H1 (cell line): ENCODE measurements around the gene PCDHA1. TPM values are rescaled to one million over a fixed set of nuclear protein-coding genes. Genes with fewer than 3 reads are reported as not detected.

ENCODE experiments used
- CTCF ChIA-PET: fragments of 300-600 bp; sonication (Branson Sonifier 250); formaldehyde crosslinking; loops from one replicate; lab custom pipeline; 2021; ENCODE audit not compliant: partially characterized antibody; lab: Charles Lee
- POLR2A ChIA-PET: fragments of 300-600 bp; sonication (Branson Sonifier 250); formaldehyde crosslinking; loops from one replicate; lab custom pipeline; 2021; ENCODE audit warnings: inconsistent platforms; ENCODE audit not compliant: partially characterized antibody; lab: Charles Lee
- DNase-seq, 2 experiments: peaks; one replicate each; pipeline versions ENCODE4 v3.0.0 to v3.0.0-alpha.2; 2010 to 2022; ENCODE audit warnings: low spot score in 2 of 2, low read depth in 1 of 2, mixed read lengths in 1 of 2
- FAIRE-seq: peaks from 2 replicates; lab custom pipeline; 2011; peaks lifted over from hg19 to GRCh38; lab: Jason Lieb, UNC
- H2AFZ ChIP-seq: 2 replicates; pipeline ENCODE4 v1.8.1; 2012; ENCODE audit warnings: low read length, inconsistent platforms
- H2AK5ac ChIP-seq: 2 replicates; pipeline ENCODE4 v1.6.1; 2013; ENCODE audit warnings: low read depth, low read length
- H2BK120ac ChIP-seq: replicated peaks from 2 replicates; pipeline ENCODE3; 2013; ENCODE audit warnings: low read depth, low read length, inconsistent platforms
- H2BK12ac ChIP-seq: 2 replicates; pipeline ENCODE4 v1.6.1; 2013; ENCODE audit warnings: low read depth, low read length
- H2BK15ac ChIP-seq: 2 replicates; pipeline ENCODE4 v1.6.1; 2013; ENCODE audit warnings: low read length
- H2BK20ac ChIP-seq: 2 replicates; pipeline ENCODE4 v1.6.1; 2013; ENCODE audit warnings: low read length
- H2BK5ac ChIP-seq: 2 replicates; pipeline ENCODE4 v1.6.1; 2013; ENCODE audit warnings: low read depth, low read length
- H3K14ac ChIP-seq: 2 replicates; pipeline ENCODE4 v1.6.1; 2013; ENCODE audit warnings: inconsistent platforms; ENCODE audit not compliant: insufficient read length
- H3K18ac ChIP-seq: 2 replicates; pipeline ENCODE4 v1.6.1; 2013; ENCODE audit warnings: low read length; ENCODE audit errors: extremely low read depth
- H3K23ac ChIP-seq: 2 replicates; pipeline ENCODE4 v1.6.1; 2013; ENCODE audit warnings: inconsistent platforms; ENCODE audit not compliant: insufficient read length
- H3K23me2 ChIP-seq: 2 replicates; pipeline ENCODE4 v1.6.1; 2013; ENCODE audit warnings: low read depth, low read length
- H3K27ac ChIP-seq: 2 replicates; pipeline ENCODE4 v1.6.1; 2011; ENCODE audit warnings: low read depth, low read length, inconsistent platforms
- H3K27me3 ChIP-seq, 4 experiments: replicated peaks in 1 of 4; 1 replicate in 1 of 4; 2 replicates in 3 of 4; pipeline versions ENCODE4 v1.6.1 to v1.8.1; 2011 to 2013; ENCODE audit warnings: low read length in 3 of 4, mild to moderate bottlenecking in 3 of 4, inconsistent platforms in 2 of 4, mixed read lengths in 2 of 4, moderate library complexity in 1 of 4; ENCODE audit not compliant: control insufficient read depth in 3 of 4, insufficient read depth in 3 of 4; ENCODE audit errors: extremely low read depth in 1 of 4
- H3K36me3 ChIP-seq, 4 experiments: 2 replicates each; pipeline versions ENCODE4 v1.6.1 to v1.8.1; 2011 to 2013; ENCODE audit warnings: mild to moderate bottlenecking in 4 of 4, low read length in 3 of 4, moderate library complexity in 2 of 4, control low read depth in 1 of 4, inconsistent platforms in 1 of 4; ENCODE audit not compliant: insufficient read depth in 4 of 4, control insufficient read depth in 2 of 4
- H3K4ac ChIP-seq: replicated peaks from 2 replicates; pipeline ENCODE3; 2013; ENCODE audit warnings: low read length, low read depth, mixed read lengths, inconsistent platforms; ENCODE audit not compliant: insufficient read length
- H3K4me1 ChIP-seq, 4 experiments: replicated peaks in 1 of 4; 1 replicate in 1 of 4; 2 replicates in 3 of 4; pipeline versions ENCODE4 v1.6.1 to v1.8.1; 2011 to 2013; ENCODE audit warnings: low read length in 3 of 4, inconsistent platforms in 2 of 4, mixed read lengths in 1 of 4; ENCODE audit not compliant: insufficient read depth in 4 of 4, control insufficient read depth in 3 of 4
- H3K4me2 ChIP-seq, 2 experiments: 2 replicates each; pipeline versions ENCODE4 v1.6.1 to v1.8.1; 2011 to 2013; ENCODE audit warnings: low read depth in 2 of 2, low read length in 2 of 2, control low read depth in 1 of 2, inconsistent platforms in 1 of 2, mild to moderate bottlenecking in 1 of 2; ENCODE audit not compliant: insufficient read depth in 1 of 2
- H3K4me3 ChIP-seq, 4 experiments: fragments of 200-600, 300-600 bp in 1 of 4; sonication (generic), shearing (Covaris generic), sonication (Bioruptor Twin) in 1 of 4; 2 replicates each; pipeline versions ENCODE4 v1.5.1 to v1.8.1; 2011 to 2016; ENCODE audit warnings: low read length in 4 of 4, low read depth in 3 of 4, control low read depth in 2 of 4, inconsistent platforms in 2 of 4, mild to moderate bottlenecking in 2 of 4, mixed read lengths in 1 of 4, moderate library complexity in 1 of 4; ENCODE audit not compliant: insufficient read depth in 2 of 4; ENCODE audit errors: extremely low read depth in 1 of 4
- H3K56ac ChIP-seq: replicated peaks from 2 replicates; pipeline ENCODE3; 2013; ENCODE audit warnings: low read depth, mild to moderate bottlenecking, mixed read lengths, low read length, inconsistent platforms; ENCODE audit not compliant: insufficient read length
- H3K79me1 ChIP-seq: 2 replicates; pipeline ENCODE4 v1.6.1; 2013; ENCODE audit warnings: low read depth, low read length, control low read depth
- H3K79me2 ChIP-seq, 2 experiments: 2 replicates each; pipeline versions ENCODE4 v1.6.1 to v1.8.1; 2012 to 2013; ENCODE audit warnings: low read length in 2 of 2, mild to moderate bottlenecking in 2 of 2, inconsistent platforms in 1 of 2; ENCODE audit not compliant: insufficient read depth in 2 of 2, control insufficient read depth in 1 of 2
- H3K9ac ChIP-seq, 4 experiments: replicated peaks in 1 of 4; 1 replicate in 1 of 4; 2 replicates in 3 of 4; pipeline versions ENCODE4 v1.6.1 to v1.8.1; 2011 to 2013; ENCODE audit warnings: low read depth in 3 of 4, low read length in 3 of 4, control low read depth in 2 of 4, mild to moderate bottlenecking in 2 of 4, moderate library complexity in 2 of 4, inconsistent platforms in 1 of 4; ENCODE audit errors: extremely low read depth in 1 of 4
- H3K9me3 ChIP-seq, 2 experiments: 2 replicates each; pipeline versions ENCODE4 v1.6.1 to v1.8.1; 2012 to 2013; ENCODE audit warnings: mild to moderate bottlenecking in 2 of 2, moderate library complexity in 2 of 2, control low read depth in 1 of 2, inconsistent platforms in 1 of 2, low read depth in 1 of 2, low read length in 1 of 2, mixed read lengths in 1 of 2; ENCODE audit not compliant: insufficient read depth in 2 of 2
- H4K20me1 ChIP-seq, 2 experiments: replicated peaks in 1 of 2; 2 replicates each; pipeline versions ENCODE3 to v1.8.1; 2011 to 2013; ENCODE audit warnings: inconsistent platforms in 2 of 2, low read length in 2 of 2, mild to moderate bottlenecking in 1 of 2; ENCODE audit not compliant: insufficient read depth in 2 of 2, control insufficient read depth in 1 of 2
- H4K5ac ChIP-seq: 2 replicates; pipeline ENCODE4 v1.6.1; 2013; ENCODE audit warnings: low read length, low read depth, mixed read lengths, inconsistent platforms; ENCODE audit not compliant: insufficient read length
- H4K8ac ChIP-seq: 2 replicates; pipeline ENCODE4 v1.8.0; 2013; ENCODE audit warnings: mild to moderate bottlenecking, moderate library complexity, low read length, inconsistent platforms; ENCODE audit not compliant: insufficient read depth; ENCODE audit errors: extremely low read depth
- H4K91ac ChIP-seq: replicated peaks from 2 replicates; pipeline ENCODE3; 2013; ENCODE audit warnings: low read length, mixed read lengths, inconsistent platforms; ENCODE audit not compliant: insufficient read length
- KDM4A ChIP-seq: IDR thresholded peaks from one replicate; pipeline ENCODE4 v1.7.1; 2012; ENCODE audit warnings: low read depth, mild to moderate bottlenecking, moderate library complexity, low read length, inconsistent platforms; ENCODE audit not compliant: severe bottlenecking
- POLR2A ChIP-seq, 2 experiments: IDR thresholded peaks; 1 replicate in 1 of 2; 2 replicates in 1 of 2; pipeline ENCODE4 v1.6.1; 2011; ENCODE audit warnings: low read depth in 2 of 2, low read length in 2 of 2, mild to moderate bottlenecking in 2 of 2; ENCODE audit errors: control extremely low read depth in 1 of 2
- RXRA ChIP-seq: IDR thresholded peaks from 2 replicates; pipeline ENCODE4 v1.6.1; 2011; ENCODE audit warnings: low read depth, mild to moderate bottlenecking, low read length, moderate library complexity; ENCODE audit not compliant: insufficient read depth
- SP1 ChIP-seq: IDR thresholded peaks from 2 replicates; pipeline ENCODE4 v1.6.1; 2011; ENCODE audit warnings: low read depth, low read length
- WGBS, 2 experiments: shearing (Covaris generic) in 1 of 2; methylation state at CpG; one replicate each; pipeline versions ENCODE4 v1.1.6 to v1.1.7; 2013 to 2015; ENCODE audit warnings: low lambda C conversion rate in 2 of 2, mixed read lengths in 2 of 2, inconsistent platforms in 1 of 2, low coverage in 1 of 2, missing lambda C conversion rate in 1 of 2; ENCODE audit not compliant: insufficient replicate concordance in 2 of 2, insufficient coverage in 1 of 2, insufficient read length in 1 of 2; ENCODE audit errors: extremely low coverage in 1 of 2, missing lambda C conversion rate in 1 of 2; 5-methylcytosine and 5-hydroxymethylcytosine counted together
- polyA plus RNA-seq, 7 experiments: library from polyadenylated mRNA; depleted of rRNA in 3 of 7; stranded (reverse) in 5 of 7; unstranded in 2 of 7; fragments of >200 nt in 5 of 7; fragments of 200-250 nt in 2 of 7; gene quantifications; 1 replicate in 5 of 7; 2 replicates in 1 of 7; 4 replicates in 1 of 7; pipeline versions ENCODE4 v1.2.1 to v1.2.3, GENCODE V29; 2011 to 2013; ENCODE audit warnings: missing spikeins in 2 of 7, mixed read lengths in 2 of 7
- total RNA-seq: library from RNA; stranded (reverse); fragmentation: NEBNext Ultra II Directional; extraction: Animal tissue kit (Norgen Biotek cat#: 25700); gene quantifications from 2 replicates; pipeline ENCODE4 v1.2.1, GENCODE V29; 2021
- TF ChIP-seq, protein P1 (sequence below): IDR thresholded peaks from 2 replicates; pipeline ENCODE4 v1.6.1; 2012; ENCODE audit warnings: inconsistent platforms

The PCDHA1 gene
- total and polyA plus RNA-seq, 2 of the 8 experiments (the other 6 are each of a cell fraction or from before 2014, with no cell fraction given), result 0.23 to 0.50 TPM

- peak within 1 kb of the TSS; percentile 84 for H2AFZ ChIP-seq
- TF ChIP-seq KDM4A (peak; percentile 81), SP1 (0 out of 2 replicates have a peak, but pooled peaks have one; percentile 1), POLR2A (IDR thresholded peaks at IDR 0.05; ENCODE audit: control extremely low read depth in 1 of 2, low read depth in 2 of 2, low read length in 2 of 2) (0 out of 3 replicates have a peak, but pooled peaks of 1 of the 2 experiments have one; percentile 35), RXRA (no peak)
- TF ChIP-seq, protein P1, sequence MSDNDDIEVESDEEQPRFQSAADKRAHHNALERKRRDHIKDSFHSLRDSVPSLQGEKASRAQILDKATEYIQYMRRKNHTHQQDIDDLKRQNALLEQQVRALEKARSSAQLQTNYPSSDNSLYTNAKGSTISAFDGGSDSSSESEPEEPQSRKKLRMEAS, result 0 out of 2 replicates have a peak, but pooled peaks have one; percentile 9
Observed at GRCh38 chr5:140925806-140926442, 140.0 kb downstream of the PCDHA1 start, which contains the start of gene PCDHAC1. TSS of gene PCDHAC1 (plus strand) at chr5:140926299. CDS start at chr5:140926893, 594 bp downstream.

More at GRCh38 chr5:140925806-140926442, 140.0 kb downstream of the PCDHA1 start, which contains the start of gene PCDHAC1:
- Histone ChIP-seq H3K4me1 (peaks cover 0 to 15% (median 11%) of the 10 kb centered on the region in 4 experiments; a peak in 6 of 7 replicates), H3K79me1 (no peaks in the 10 kb centered on the region; the same call in none of the 2 replicates), H2BK120ac (no peak within 1 kb of the TSS), H3K4me3 (peak within 1 kb of the TSS; percentile 62 to 75 (median 70)), H3K9me3 (no peaks in the 10 kb centered on the region), H3K27me3 (peaks cover 0 to 25% (median 15%) of the 10 kb centered on the region in 4 experiments; a peak in 6 of 7 replicates), H4K8ac (peak within 1 kb of the TSS; percentile 91), H4K5ac (no peak within 1 kb of the TSS), H2BK20ac (no peak within 1 kb of the TSS), H3K79me2 (no peaks in the 10 kb centered on the region), H2BK15ac (no peak within 1 kb of the TSS), H4K20me1 (peaks cover 9 to 15% of the 10 kb centered on the region in 2 experiments), H3K9ac (peak within 1 kb of the TSS in 3 of 4 experiments; percentile 42 to 58 (median 51); a peak in 5 of 7 replicates), H3K56ac (peak within 1 kb of the TSS; percentile 38), H3K14ac (no peak within 1 kb of the TSS), H3K27ac (no peak within 1 kb of the TSS), H2BK5ac (no peak within 1 kb of the TSS; the same call in 1 of the 2 replicates), H4K91ac (peak within 1 kb of the TSS; percentile 59), H2AK5ac (no peak within 1 kb of the TSS), H2BK12ac (peak within 1 kb of the TSS; percentile 80; the same call in 1 of the 2 replicates), H3K36me3 (no peaks in the 10 kb centered on the region), H3K23me2 (peaks cover 20% of the 10 kb centered on the region), H3K18ac (peak within 1 kb of the TSS; percentile 85; the same call in 1 of the 2 replicates), H3K4me2 (peak within 1 kb of the TSS; percentile 95 to 97), H3K4ac (peak within 1 kb of the TSS; percentile 32), H3K23ac (no peak within 1 kb of the TSS)
- CTCF ChIA-PET, result interaction anchor here (0.6 to 4.8 kb wide), 42 partner anchors 9 to 563 kb away, joined by 3 to 78 read pairs (median 6); partner anchors contain the start of genes PCDHA10, PCDHA11, PCDHA12 and PCDHA13
- DNase-seq, result no peak
- FAIRE-seq, result no peak
- POLR2A ChIA-PET, result interaction anchor here (0.7 to 3.8 kb wide), 6 partner anchors 41 to 125 kb away, joined by 3 to 41 read pairs (median 8); partner anchors contain the start of genes PCDHA12, PCDHAC2 and PCDHB1
- WGBS, 2 experiments, result 2% methylated on average over 41 of the region's 41 CpGs; no CpG with 5 or more reads in 1 of the 2 experiments
